Choroid plexus epithelial cell (primary cell): Measurements from ENCODE around the gene RRAGC.
A peak's percentile ranks its signal among the peaks of the same experiment; 100 is the strongest.

ENCODE experiments used
- DNase-seq: peaks from one replicate; pipeline ENCODE4 v3.0.0-alpha.2; 2010; ENCODE audit warnings: low read depth
- H3K4me3 ChIP-seq: 2 replicates; pipeline ENCODE4 v1.5.1; 2011; ENCODE audit warnings: low read depth, mild to moderate bottlenecking, control low read depth, low read length, moderate library complexity
- CTCF ChIP-seq: conservative IDR thresholded peaks from 2 replicates; pipeline ENCODE4 v1.5.1; 2011; ENCODE audit warnings: low read depth, mild to moderate bottlenecking, control low read depth, inconsistent platforms, low read length, moderate library complexity

Gene RRAGC

GRCh38 chr1:38805036-38805435, 54.5 kb downstream of the RRAGC start:
- TF ChIP-seq CTCF = no peak
- no peak overlapping the region for H3K4me3 ChIP-seq
- no peak for DNase-seq

GRCh38 chr1:38804062-38804886, 55.3 kb downstream of the RRAGC start:
- no peak for DNase-seq
- no peak for TF ChIP-seq CTCF
- no peak overlapping the region for H3K4me3 ChIP-seq

- TF ChIP-seq CTCF = no peak
- no peak overlapping the region for H3K4me3 ChIP-seq
- peak; percentile 10 for DNase-seq
These were observed 55.9 kb downstream of the RRAGC start for GRCh38 chr1:38803647-38804046.

GRCh38 chr1:38800720-38801671, 58.6 kb downstream of the RRAGC start:
- no peak overlapping the region for H3K4me3 ChIP-seq
- DNase-seq = no peak
- no peak for TF ChIP-seq CTCF

GRCh38 chr1:38793299-38793698, 66.3 kb downstream of the RRAGC start:
- H3K4me3 ChIP-seq = no peak overlapping the region
- DNase-seq = no peak
- no peak for TF ChIP-seq CTCF

- DNase-seq = no peak
- no peak for TF ChIP-seq CTCF
- H3K4me3 ChIP-seq = no peak overlapping the region
These were observed 67.7 kb downstream of the RRAGC start for GRCh38 chr1:38791892-38792291.
